Smooth muscle cell (in vitro differentiated cells): ENCODE measurements around the gene PLEKHM2. TPM values are rescaled to one million over a fixed set of nuclear protein-coding genes. Genes with fewer than 3 reads are reported as not detected.

ENCODE experiments used
- DNase-seq: peaks from one replicate; lab custom pipeline; 2025; ENCODE audit not compliant: unreplicated experiment; lab: John Stamatoyannopoulos, UW
- H2AFZ ChIP-seq: fragments of 200-600 bp; sonication (generic); 2 replicates; pipeline ENCODE4 v1.6.0; 2016; ENCODE audit warnings: antibody characterized with exemption, low read depth, mild to moderate bottlenecking
- H3F3A ChIP-seq: fragments of 200-600 bp; sonication (generic); 2 replicates; pipeline ENCODE4 v1.6.0; 2017; ENCODE audit warnings: antibody characterized with exemption, low read depth
- H3K27ac ChIP-seq: fragments of 200-600 bp; sonication (generic); 2 replicates; pipeline ENCODE4 v1.5.1; 2016; ENCODE audit warnings: low read depth, mild to moderate bottlenecking
- H3K27me3 ChIP-seq: fragments of 200-600 bp; sonication (generic); 2 replicates; pipeline ENCODE4 v1.6.1; 2016; ENCODE audit warnings: low read depth, mild to moderate bottlenecking
- H3K36me3 ChIP-seq: fragments of 200-600 bp; sonication (generic); 2 replicates; pipeline ENCODE4 v1.5.1; 2016; ENCODE audit warnings: low read depth
- H3K4me1 ChIP-seq: fragments of 200-600 bp; sonication (generic); 2 replicates; pipeline ENCODE4 v1.5.1; 2016; ENCODE audit warnings: low read depth
- H3K4me2 ChIP-seq: fragments of 200-600 bp; sonication (generic); 2 replicates; pipeline ENCODE4 v1.6.0; 2016; ENCODE audit warnings: mild to moderate bottlenecking
- H3K4me3 ChIP-seq: fragments of 200-600 bp; sonication (generic); 2 replicates; pipeline ENCODE4 v1.5.1; 2016; ENCODE audit warnings: mild to moderate bottlenecking
- H3K79me2 ChIP-seq: fragments of 200-600 bp; sonication (generic); 2 replicates; pipeline ENCODE4 v1.6.0; 2016; ENCODE audit warnings: low read depth, mild to moderate bottlenecking
- H3K9ac ChIP-seq: fragments of 200-600 bp; sonication (generic); 2 replicates; pipeline ENCODE4 v1.6.0; 2016; ENCODE audit warnings: low read depth
- H3K9me3 ChIP-seq: fragments of 200-600 bp; sonication (generic); replicated peaks from 2 replicates; pipeline ENCODE4 v1.5.1; 2016; ENCODE audit warnings: low read depth
- H4K20me1 ChIP-seq: fragments of 200-600 bp; sonication (generic); 2 replicates; pipeline ENCODE4 v1.6.0; 2016; ENCODE audit warnings: low read depth
- WGBS: methylation state at CpG from one replicate; pipeline ENCODE4 v1.1.7; 2016; ENCODE audit warnings: low lambda C conversion rate; 5-methylcytosine and 5-hydroxymethylcytosine counted together
- polyA plus RNA-seq: library from polyadenylated mRNA; unstranded; fragments of >200 nt; fragmentation: Nextera tagmentation; extraction: Ambion mirVana; gene quantifications from 2 replicates; pipeline ENCODE4 v1.2.1, GENCODE V29; 2016
- total RNA-seq: library from RNA; depleted of rRNA; stranded (reverse); fragments of >200 nt; gene quantifications from 2 replicates; pipeline ENCODE4 v1.2.3, GENCODE V29; 2014
- TF ChIP-seq, protein P1 (sequence below): fragments of 200-600 bp; sonication (generic); IDR thresholded peaks from 2 replicates; pipeline ENCODE4 v1.5.1; 2017; ENCODE audit warnings: borderline replicate concordance, mild to moderate bottlenecking, antibody characterized with exemption; ENCODE audit not compliant: insufficient read depth, poor library complexity, severe bottlenecking

Gene PLEKHM2
- total and polyA plus RNA-seq, 2 experiments from 2014 or later: 26.5 to 39.6 TPM

- H3F3A ChIP-seq: peaks cover 7% of the 10 kb centered on the region
- TF ChIP-seq, protein P1, sequence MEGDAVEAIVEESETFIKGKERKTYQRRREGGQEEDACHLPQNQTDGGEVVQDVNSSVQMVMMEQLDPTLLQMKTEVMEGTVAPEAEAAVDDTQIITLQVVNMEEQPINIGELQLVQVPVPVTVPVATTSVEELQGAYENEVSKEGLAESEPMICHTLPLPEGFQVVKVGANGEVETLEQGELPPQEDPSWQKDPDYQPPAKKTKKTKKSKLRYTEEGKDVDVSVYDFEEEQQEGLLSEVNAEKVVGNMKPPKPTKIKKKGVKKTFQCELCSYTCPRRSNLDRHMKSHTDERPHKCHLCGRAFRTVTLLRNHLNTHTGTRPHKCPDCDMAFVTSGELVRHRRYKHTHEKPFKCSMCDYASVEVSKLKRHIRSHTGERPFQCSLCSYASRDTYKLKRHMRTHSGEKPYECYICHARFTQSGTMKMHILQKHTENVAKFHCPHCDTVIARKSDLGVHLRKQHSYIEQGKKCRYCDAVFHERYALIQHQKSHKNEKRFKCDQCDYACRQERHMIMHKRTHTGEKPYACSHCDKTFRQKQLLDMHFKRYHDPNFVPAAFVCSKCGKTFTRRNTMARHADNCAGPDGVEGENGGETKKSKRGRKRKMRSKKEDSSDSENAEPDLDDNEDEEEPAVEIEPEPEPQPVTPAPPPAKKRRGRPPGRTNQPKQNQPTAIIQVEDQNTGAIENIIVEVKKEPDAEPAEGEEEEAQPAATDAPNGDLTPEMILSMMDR: no peak
- no peak overlapping the region for H2AFZ ChIP-seq
- no peak overlapping the region for H3K9ac ChIP-seq
- peaks cover 15% of the 10 kb centered on the region for H3K4me1 ChIP-seq
- 51% methylated on average over 10 of the region's 10 CpGs for WGBS
- H3K4me3 ChIP-seq: no peak overlapping the region
- no peaks in the 10 kb centered on the region for H3K9me3 ChIP-seq
- no peak overlapping the region for H3K4me2 ChIP-seq
- no peaks in the 10 kb centered on the region for H3K36me3 ChIP-seq
- no peak for DNase-seq
- H4K20me1 ChIP-seq: no peaks in the 10 kb centered on the region
- H3K79me2 ChIP-seq: peaks cover 1% of the 10 kb centered on the region
- no peaks in the 10 kb centered on the region for H3K27me3 ChIP-seq
- H3K27ac ChIP-seq: no peak overlapping the region
These were observed 69.7 kb downstream of the PLEKHM2 start for GRCh38 chr1:15753776-15754175.

- Histone ChIP-seq H2AFZ (no peak overlapping the region), H4K20me1 (no peaks in the 10 kb centered on the region), H3K79me2 (peaks cover 15% of the 10 kb centered on the region), H3K9ac (no peak overlapping the region), H3K9me3 (no peaks in the 10 kb centered on the region), H3F3A (peaks cover 7% of the 10 kb centered on the region), H3K4me2 (no peak overlapping the region), H3K36me3 (no peaks in the 10 kb centered on the region), H3K27me3 (no peaks in the 10 kb centered on the region), H3K4me1 (peaks cover 23% of the 10 kb centered on the region), H3K4me3 (no peak overlapping the region), H3K27ac (no peak overlapping the region)
- TF ChIP-seq, protein P1: no peak
- WGBS: 97% methylated on average over 2 of the region's 2 CpGs
- no peak for DNase-seq
These were observed 71.0 kb downstream of the PLEKHM2 start for GRCh38 chr1:15755021-15755645.

- Histone ChIP-seq H3K36me3 (no peaks in the 10 kb centered on the region), H3K4me2 (no peak overlapping the region), H3K4me1 (peaks cover 27% of the 10 kb centered on the region), H3K9me3 (no peaks in the 10 kb centered on the region), H3F3A (peaks cover 10% of the 10 kb centered on the region), H3K27me3 (no peaks in the 10 kb centered on the region), H3K79me2 (peaks cover 19% of the 10 kb centered on the region), H3K9ac (no peak overlapping the region), H2AFZ (no peak overlapping the region), H4K20me1 (peaks cover 3% of the 10 kb centered on the region), H3K27ac (no peak overlapping the region), H3K4me3 (no peak overlapping the region)
- TF ChIP-seq, protein P1: no peak
- DNase-seq: no peak
- 90% methylated on average over 4 of the region's 4 CpGs for WGBS
These were observed 71.5 kb downstream of the PLEKHM2 start for GRCh38 chr1:15755646-15756040.
